ENCODE measurements around the gene IFNLR1.

The IFNLR1 gene

GRCh38 chr1:24104854-24105253, 82.2 kb downstream of the IFNLR1 start:
- H3K4me1 ChIP-seq (ENCODE audit: insufficient read depth, low read length), result no peaks in the 10 kb centered on the region
- H3K4me3 ChIP-seq (ENCODE audit: low read length), result no peak overlapping the region

More at GRCh38 chr1:24104854-24105253, 82.2 kb downstream of the IFNLR1 start:
- no peaks in the 10 kb centered on the region for H3K36me3 ChIP-seq (ENCODE audit: insufficient read depth, low read length)
- no peak overlapping the region for H2AFZ ChIP-seq (ENCODE audit: low read depth, low read length)
- H3K27me3 ChIP-seq (ENCODE audit: insufficient read depth, low read length), result peaks cover 19% of the 10 kb centered on the region
- H3K9me3 ChIP-seq (ENCODE audit: low read length), result no peaks in the 10 kb centered on the region

Data from neuron (in vitro differentiated cells).